Testis (tissue), 3 donors: Measurements from ENCODE around the gene RUBCNL. TPM values are rescaled to one million over a fixed set of nuclear protein-coding genes. Genes with fewer than 3 reads are reported as not detected.

Source experiments
- DNase-seq: peaks from one replicate; pipeline ENCODE4 v3.0.0-alpha.2; 2019
- H3K27ac ChIP-seq, 2 donors: fragments of 200-600 bp; sonication (generic); one replicate each; pipeline ENCODE4 v1.5.1; 2019
- H3K27me3 ChIP-seq: fragments of 200-600 bp; sonication (generic); one replicate; pipeline ENCODE4 v1.5.1; 2019
- H3K36me3 ChIP-seq: fragments of 200-600 bp; sonication (generic); one replicate; pipeline ENCODE4 v1.5.1; 2017; ENCODE audit warnings: low read depth; ENCODE audit errors: missing control alignments
- H3K4me1 ChIP-seq: fragments of 200-600 bp; sonication (generic); one replicate; pipeline ENCODE4 v1.5.1; 2019
- H3K4me3 ChIP-seq, 2 donors: fragments of 200-600 bp; sonication (generic); one replicate each; pipeline ENCODE4 v1.5.1; 2017 to 2019
- H3K9me3 ChIP-seq: fragments of 200-600 bp; sonication (generic); one replicate; pipeline ENCODE4 v1.5.1; 2017
- CTCF ChIP-seq, 3 experiments: fragments of 450-650 bp in 2 of 3; fragments of 200-600 bp in 1 of 3; sonication (generic) in 1 of 3; IDR thresholded peaks; one replicate each; pipeline ENCODE4 v1.5.1; 2016 to 2019; ENCODE audit warnings: antibody characterized with exemption in 3 of 3, mild to moderate bottlenecking in 2 of 3, moderate library complexity in 1 of 3
- POLR2A ChIP-seq: fragments of 450-650 bp; IDR thresholded peaks from one replicate; pipeline ENCODE4 v1.6.1; 2017; ENCODE audit warnings: antibody characterized with exemption, mild to moderate bottlenecking, moderate library complexity
- WGBS, 2 donors: methylation state at CpG; one replicate each; pipeline ENCODE4 v1.1.5; 2018; 5-methylcytosine and 5-hydroxymethylcytosine counted together
- intact Hi-C: fragments of 100-400 bp; cut with DNase I; formaldehyde crosslinking; loops from one replicate; pipeline ENCODE4 v1.15.1; 2023; ENCODE audit warnings: low total_unique reads
- polyA plus RNA-seq: library from polyadenylated mRNA; stranded (reverse); fragments of 350-450 nt; fragmentation: Illumina TruSeq; extraction: RNeasy Lipid Tissue Mini Kit (QIAGEN cat#74804); gene quantifications from one replicate; pipeline ENCODE4 v1.2.3, GENCODE V29; 2014; ENCODE audit warnings: low read depth, low replicate concordance; ENCODE audit not compliant: insufficient read depth
- total RNA-seq, 2 donors: library from RNA; depleted of rRNA; stranded (reverse); fragments of >200 nt; gene quantifications; one replicate each; pipeline ENCODE4 v1.2.3, GENCODE V29; 2016

RUBCNL gene
- total and polyA plus RNA-seq, 3 donors from 2014 or later = 18.3 to 45.6 (median 36.2) TPM

- Histone ChIP-seq H3K27ac (no peak overlapping the region), H3K36me3 (no peaks in the 10 kb centered on the region), H3K27me3 (no peaks in the 10 kb centered on the region), H3K4me1 (peaks cover 4% of the 10 kb centered on the region), H3K4me3 (no peak overlapping the region), H3K9me3 (no peaks in the 10 kb centered on the region)
- TF ChIP-seq POLR2A (no peak), CTCF (IDR thresholded peaks at IDR 0.05) (no peak)
- DNase-seq = no peak
- 77 to 94% methylated on average over 3 of the region's 3 CpGs for WGBS, 2 donors
- intact Hi-C loops = no loop called here
These were observed 44.5 kb downstream of the RUBCNL start for GRCh38 chr13:46342538-46342937.

- 91 to 100% methylated on average over 1 of the region's 1 CpG for WGBS, 2 donors
- Histone ChIP-seq H3K27me3 (no peaks in the 10 kb centered on the region), H3K4me1 (peaks cover 4% of the 10 kb centered on the region), H3K27ac (no peak overlapping the region), H3K4me3 (no peak overlapping the region), H3K9me3 (no peaks in the 10 kb centered on the region), H3K36me3 (no peaks in the 10 kb centered on the region)
- TF ChIP-seq CTCF (IDR thresholded peaks at IDR 0.05) (no peak), POLR2A (no peak)
- DNase-seq = no peak
- intact Hi-C loops = no loop called here
These were observed 45.8 kb downstream of the RUBCNL start for GRCh38 chr13:46341112-46341711.

GRCh38 chr13:46340631-46341111, 46.4 kb downstream of the RUBCNL start:
- intact Hi-C loops = no loop called here
- no peaks in the 10 kb centered on the region for H3K27me3 ChIP-seq
- no peaks in the 10 kb centered on the region for H3K9me3 ChIP-seq
- H3K4me1 ChIP-seq = peaks cover 2% of the 10 kb centered on the region
- no peak for TF ChIP-seq POLR2A
- TF ChIP-seq CTCF (IDR thresholded peaks at IDR 0.05) = no peak
- H3K4me3 ChIP-seq = no peak overlapping the region
- WGBS, 2 donors = 87 to 97% methylated on average over 3 of the region's 3 CpGs
- no peak for DNase-seq
- H3K27ac ChIP-seq = no peak overlapping the region
- H3K36me3 ChIP-seq = no peaks in the 10 kb centered on the region

- no peaks in the 10 kb centered on the region for H3K9me3 ChIP-seq
- no peak overlapping the region for H3K4me3 ChIP-seq
- no peaks in the 10 kb centered on the region for H3K36me3 ChIP-seq
- intact Hi-C loops = no loop called here
- WGBS, 2 donors = 94 to 97% methylated on average over 1 of the region's 1 CpG
- no peaks in the 10 kb centered on the region for H3K4me1 ChIP-seq
- no peak overlapping the region for H3K27ac ChIP-seq
- no peak for DNase-seq
- no peak for TF ChIP-seq CTCF (IDR thresholded peaks at IDR 0.05)
- no peaks in the 10 kb centered on the region for H3K27me3 ChIP-seq
These were observed 47.0 kb downstream of the RUBCNL start for GRCh38 chr13:46340011-46340410.

- peak; percentile 29 for DNase-seq
- Histone ChIP-seq H3K27me3 (no peaks in the 10 kb centered on the region), H3K4me3 (no peak overlapping the region), H3K9me3 (no peaks in the 10 kb centered on the region), H3K36me3 (no peaks in the 10 kb centered on the region), H3K27ac (no peak overlapping the region), H3K4me1 (no peaks in the 10 kb centered on the region)
- WGBS, 2 donors = 71 to 79% methylated on average over 9 to 10 of the region's 10 CpGs
- intact Hi-C loops = no loop called here
- no peak for TF ChIP-seq CTCF (IDR thresholded peaks at IDR 0.05)
- no peak for TF ChIP-seq POLR2A
These were observed 47.9 kb downstream of the RUBCNL start for GRCh38 chr13:46339035-46339666.
